SK-N-MC (cell line): Measurements from ENCODE around the gene TTLL3.

Experiments used
- DNase-seq: peaks from one replicate; pipeline ENCODE4 v3.0.0-alpha.2; 2011; ENCODE audit warnings: low read depth, low spot score
- H3K27ac ChIP-seq: fragments of 200-600 bp; sonication (generic); 2 replicates; pipeline ENCODE4 v1.5.1; 2016; ENCODE audit warnings: mixed run types
- H3K36me3 ChIP-seq: fragments of 200-600 bp; sonication (generic); 2 replicates; pipeline ENCODE4 v1.6.1; 2017; ENCODE audit warnings: antibody characterized with exemption, low read length, mixed read lengths; ENCODE audit not compliant: insufficient read depth
- H3K4me3 ChIP-seq: fragments of 200-600 bp; sonication (generic); 2 replicates; pipeline ENCODE4 v1.5.1; 2016
- H3K9ac ChIP-seq: fragments of 200-600 bp; sonication (generic); 2 replicates; pipeline ENCODE4 v1.8.0; 2017; ENCODE audit warnings: mixed run types, mixed read lengths; ENCODE audit not compliant: insufficient read length
- H3K9me3 ChIP-seq: fragments of 200-600 bp; sonication (generic); 2 replicates; pipeline ENCODE4 v1.6.1; 2017; ENCODE audit warnings: low read depth, mild to moderate bottlenecking, antibody characterized with exemption, low read length, moderate library complexity, mixed read lengths
- EZH2 ChIP-seq: fragments of 200-600 bp; sonication (generic); IDR thresholded peaks from one replicate; pipeline ENCODE4 v1.6.1; 2017; ENCODE audit warnings: antibody characterized with exemption
- FOXP2 ChIP-seq: optimal IDR thresholded peaks from 2 replicates; pipeline ENCODE3; 2011; ENCODE audit warnings: mild to moderate bottlenecking, moderate library complexity; ENCODE audit not compliant: insufficient read depth; ENCODE audit errors: extremely low read length, control extremely low read depth
- POLR2AphosphoS5 ChIP-seq: IDR thresholded peaks from 2 replicates; pipeline ENCODE4 v1.6.1; 2012; ENCODE audit warnings: mild to moderate bottlenecking, low read depth, low read length, borderline replicate concordance

The TTLL3 gene

GRCh38 chr3:9779721-9780457, 30.2 kb upstream of the TTLL3 start:
- Histone ChIP-seq H3K4me3 (no peak overlapping the region), H3K9ac (no peak overlapping the region), H3K9me3 (no peaks in the 10 kb centered on the region), H3K36me3 (no peaks in the 10 kb centered on the region), H3K27ac (no peak overlapping the region)
- peak; percentile 26 for DNase-seq
- no peak for TF ChIP-seq FOXP2
- TF ChIP-seq POLR2AphosphoS5, result 0 out of 2 replicates have a peak, but pooled peaks have one; percentile 14

- Histone ChIP-seq H3K4me3 (no peak overlapping the region), H3K27ac (no peak overlapping the region), H3K36me3 (no peaks in the 10 kb centered on the region), H3K9ac (no peak overlapping the region), H3K9me3 (no peaks in the 10 kb centered on the region)
- TF ChIP-seq EZH2 (no peak), POLR2AphosphoS5 (no peak), FOXP2 (no peak)
- DNase-seq, result no peak
Measured at GRCh38 chr3:9780458-9780812, 29.6 kb upstream of the TTLL3 start.

- TF ChIP-seq FOXP2, result no peak
- TF ChIP-seq EZH2, result no peak
- no peak for TF ChIP-seq POLR2AphosphoS5
- no peak for DNase-seq
- no peak overlapping the region for H3K4me3 ChIP-seq
- H3K27ac ChIP-seq, result no peak overlapping the region
- no peaks in the 10 kb centered on the region for H3K36me3 ChIP-seq
- H3K9me3 ChIP-seq, result no peaks in the 10 kb centered on the region
- no peak overlapping the region for H3K9ac ChIP-seq
Measured at GRCh38 chr3:9780910-9781309, 29.2 kb upstream of the TTLL3 start.

- no peaks in the 10 kb centered on the region for H3K9me3 ChIP-seq
- TF ChIP-seq FOXP2, result no peak
- TF ChIP-seq EZH2, result no peak
- no peak overlapping the region for H3K27ac ChIP-seq
- H3K36me3 ChIP-seq, result no peaks in the 10 kb centered on the region
- no peak overlapping the region for H3K9ac ChIP-seq
- no peak for DNase-seq
- no peak overlapping the region for H3K4me3 ChIP-seq
Measured at GRCh38 chr3:9781551-9781950, 28.5 kb upstream of the TTLL3 start.

- no peak overlapping the region for H3K27ac ChIP-seq
- H3K9me3 ChIP-seq, result no peaks in the 10 kb centered on the region
- DNase-seq, result no peak
- no peak for TF ChIP-seq EZH2
- no peak for TF ChIP-seq FOXP2
- TF ChIP-seq POLR2AphosphoS5, result no peak
- H3K36me3 ChIP-seq, result no peaks in the 10 kb centered on the region
- no peak overlapping the region for H3K9ac ChIP-seq
- H3K4me3 ChIP-seq, result no peak overlapping the region
Measured at GRCh38 chr3:9781978-9782603, 28.0 kb upstream of the TTLL3 start.

- no peaks in the 10 kb centered on the region for H3K9me3 ChIP-seq
- no peak for TF ChIP-seq EZH2
- TF ChIP-seq FOXP2, result no peak
- no peak for TF ChIP-seq POLR2AphosphoS5
- no peak overlapping the region for H3K9ac ChIP-seq
- H3K4me3 ChIP-seq, result no peak overlapping the region
- no peaks in the 10 kb centered on the region for H3K36me3 ChIP-seq
- H3K27ac ChIP-seq, result no peak overlapping the region
- DNase-seq, result no peak
Measured at GRCh38 chr3:9782770-9783169, 27.3 kb upstream of the TTLL3 start.

- no peak for TF ChIP-seq POLR2AphosphoS5
- TF ChIP-seq FOXP2, result no peak
- TF ChIP-seq EZH2, result no peak
- H3K9ac ChIP-seq, result no peak overlapping the region
- no peak for DNase-seq
- no peak overlapping the region for H3K4me3 ChIP-seq
- H3K36me3 ChIP-seq, result no peaks in the 10 kb centered on the region
- no peak overlapping the region for H3K27ac ChIP-seq
- H3K9me3 ChIP-seq, result no peaks in the 10 kb centered on the region
Measured at GRCh38 chr3:9783954-9784353, 26.1 kb upstream of the TTLL3 start.

GRCh38 chr3:9784965-9785364, 25.1 kb upstream of the TTLL3 start:
- TF ChIP-seq FOXP2 (no peak), EZH2 (no peak), POLR2AphosphoS5 (no peak)
- Histone ChIP-seq H3K9ac (no peak overlapping the region), H3K9me3 (no peaks in the 10 kb centered on the region), H3K4me3 (no peak overlapping the region), H3K36me3 (no peaks in the 10 kb centered on the region), H3K27ac (no peak overlapping the region)
- no peak for DNase-seq
